ENCODE results near the gene NIPSNAP2.
"Not testable (repeated sequence)": the region's sequence is repeated elsewhere in the genome, so short reads cannot be mapped to it uniquely, and the experiment has no call there.

NIPSNAP2 gene

GRCh38 chr7:55975988-55976633 lies 11.7 kb downstream of the NIPSNAP2 start:
- no peak for DNase-seq (ENCODE audit: low read depth in 2 of 3, low spot score in 2 of 3)

GRCh38 chr7:55977831-55978230 lies 13.4 kb downstream of the NIPSNAP2 start:
- no peak for DNase-seq (ENCODE audit: low read depth in 2 of 3, low spot score in 2 of 3)

GRCh38 chr7:55980266-55980665 lies 15.9 kb downstream of the NIPSNAP2 start:
- no peak for DNase-seq (ENCODE audit: low read depth in 2 of 3, low spot score in 2 of 3)

GRCh38 chr7:55983537-55983936 lies 19.2 kb downstream of the NIPSNAP2 start:
- DNase-seq (ENCODE audit: low read depth in 2 of 3, low spot score in 2 of 3) = no peak

GRCh38 chr7:55992346-55992745 lies 28.0 kb downstream of the NIPSNAP2 start:
- DNase-seq (ENCODE audit: low read depth in 2 of 3, low spot score in 2 of 3) = no peak

GRCh38 chr7:55996856-55997500 lies 32.6 kb downstream of the NIPSNAP2 start:
- DNase-seq (ENCODE audit: low read depth in 2 of 3, low spot score in 2 of 3) = no peak

- no peak for DNase-seq (ENCODE audit: low read depth in 2 of 3, low spot score in 2 of 3)
Observed at GRCh38 chr7:56003749-56004148, 39.4 kb downstream of the NIPSNAP2 start.

GRCh38 chr7:56007167-56007652 lies 42.8 kb downstream of the NIPSNAP2 start:
- no peak for DNase-seq (ENCODE audit: low read depth in 2 of 3, low spot score in 2 of 3)

GRCh38 chr7:56007891-56008290 lies 43.5 kb downstream of the NIPSNAP2 start:
- no peak for DNase-seq (ENCODE audit: low read depth in 2 of 3, low spot score in 2 of 3)

- DNase-seq (ENCODE audit: low read depth in 2 of 3, low spot score in 2 of 3) = no peak
Observed at GRCh38 chr7:56009695-56010094, 45.3 kb downstream of the NIPSNAP2 start.

- not testable (repeated sequence) for DNase-seq (ENCODE audit: low read depth in 2 of 3, low spot score in 2 of 3)
Observed at GRCh38 chr7:56017015-56017414, 52.6 kb downstream of the NIPSNAP2 start.

- no peak for DNase-seq (ENCODE audit: low read depth in 2 of 3, low spot score in 2 of 3)
Observed at GRCh38 chr7:56019501-56019900, 55.1 kb downstream of the NIPSNAP2 start.

- no peak for DNase-seq (ENCODE audit: low read depth in 2 of 3, low spot score in 2 of 3)
Observed at GRCh38 chr7:56023500-56023899, 59.1 kb downstream of the NIPSNAP2 start.

- DNase-seq (ENCODE audit: low read depth in 2 of 3, low spot score in 2 of 3) = no peak
Observed at GRCh38 chr7:56026538-56026937, 62.2 kb downstream of the NIPSNAP2 start.

- no peak for DNase-seq (ENCODE audit: low read depth in 2 of 3, low spot score in 2 of 3)
Observed at GRCh38 chr7:56028942-56029630, 64.7 kb downstream of the NIPSNAP2 start.

- DNase-seq (ENCODE audit: low read depth in 2 of 3, low spot score in 2 of 3) = no peak
Observed at GRCh38 chr7:56030340-56030739, 66.0 kb downstream of the NIPSNAP2 start.

- not testable (repeated sequence) for DNase-seq (ENCODE audit: low read depth in 2 of 3, low spot score in 2 of 3)
Observed at GRCh38 chr7:56031556-56031955, 67.2 kb downstream of the NIPSNAP2 start.

- not testable (repeated sequence) for DNase-seq (ENCODE audit: low read depth in 2 of 3, low spot score in 2 of 3)
Observed at GRCh38 chr7:56032578-56032977, 68.2 kb downstream of the NIPSNAP2 start.

GRCh38 chr7:56033671-56034432 lies 69.5 kb downstream of the NIPSNAP2 start:
- peak; percentile 30 to 37 (median 36) for DNase-seq (ENCODE audit: low read depth in 2 of 3, low spot score in 2 of 3)

GRCh38 chr7:56040730-56041129 lies 76.3 kb downstream of the NIPSNAP2 start:
- DNase-seq (ENCODE audit: low read depth in 2 of 3, low spot score in 2 of 3) = no peak

- DNase-seq (ENCODE audit: low read depth in 2 of 3, low spot score in 2 of 3) = not testable (repeated sequence)
Observed at GRCh38 chr7:56045758-56046157, 81.4 kb downstream of the NIPSNAP2 start.
